Liver (tissue), 9 donors: ENCODE measurements around the gene DOK1. TPM values are rescaled to one million over a fixed set of nuclear protein-coding genes. Genes with fewer than 3 reads are reported as not detected.

ENCODE experiments used
- DNase-seq: peaks from one replicate; pipeline ENCODE4 v3.0.0-alpha.2; 2017; ENCODE audit warnings: low spot score
- H3K27ac ChIP-seq, 2 donors: one replicate each; pipeline ENCODE4 v1.7.0; 2013; ENCODE audit warnings: inconsistent platforms in 2 of 2, low read length in 2 of 2, control low read depth in 1 of 2, low read depth in 1 of 2, mild to moderate bottlenecking in 1 of 2
- H3K27me3 ChIP-seq, 4 donors: one replicate each; pipeline versions ENCODE4 v1.6.1 to v1.7.0; 2013; ENCODE audit warnings: low read length in 3 of 4, inconsistent platforms in 1 of 4, mild to moderate bottlenecking in 1 of 4, moderate library complexity in 1 of 4; ENCODE audit not compliant: control insufficient read depth in 4 of 4, insufficient read depth in 4 of 4
- H3K36me3 ChIP-seq, 4 donors: one replicate each; pipeline versions ENCODE4 v1.6.1 to v1.7.0; 2013; ENCODE audit warnings: low read length in 3 of 4, mild to moderate bottlenecking in 3 of 4, low read depth in 1 of 4, moderate library complexity in 1 of 4; ENCODE audit not compliant: control insufficient read depth in 4 of 4, insufficient read depth in 3 of 4
- H3K4me1 ChIP-seq, 4 donors: one replicate each; pipeline versions ENCODE4 v1.6.1 to v1.7.0; 2013; ENCODE audit warnings: low read length in 3 of 4, mild to moderate bottlenecking in 3 of 4, moderate library complexity in 1 of 4; ENCODE audit not compliant: control insufficient read depth in 4 of 4, insufficient read depth in 4 of 4
- H3K4me3 ChIP-seq, 3 donors: one replicate each; pipeline versions ENCODE4 v1.6.1 to v1.7.0; 2013; ENCODE audit warnings: low read length in 3 of 3, control low read depth in 1 of 3, low read depth in 1 of 3, mild to moderate bottlenecking in 1 of 3
- H3K9ac ChIP-seq, 2 donors: one replicate each; pipeline ENCODE4 v1.7.0; 2013; ENCODE audit warnings: low read length in 2 of 2, mild to moderate bottlenecking in 2 of 2, moderate library complexity in 2 of 2, control low read depth in 1 of 2, low read depth in 1 of 2
- H3K9me3 ChIP-seq, 4 donors: one replicate each; pipeline versions ENCODE4 v1.6.1 to v1.7.0; 2013; ENCODE audit warnings: low read length in 3 of 4; ENCODE audit not compliant: control insufficient read depth in 4 of 4
- ATF3 ChIP-seq: IDR thresholded peaks from 2 replicates; pipeline ENCODE4 v1.6.1; 2016; ENCODE audit warnings: antibody characterized with exemption
- CTCF ChIP-seq: fragments of 150-350 bp; IDR thresholded peaks from 2 replicates; pipeline ENCODE4 v1.5.1; 2017; ENCODE audit warnings: improper control_type of control experiment, low read depth, low read length; ENCODE audit not compliant: missing input control
- EGR1 ChIP-seq, 2 donors: IDR thresholded peaks; 2 replicates each; pipeline ENCODE4 v1.6.1; 2016 to 2018; ENCODE audit warnings: antibody characterized with exemption in 2 of 2, low read depth in 2 of 2
- FOXA1 ChIP-seq: IDR thresholded peaks from 2 replicates; pipeline ENCODE4 v1.6.1; 2016; ENCODE audit warnings: antibody characterized with exemption
- FOXA2 ChIP-seq: IDR thresholded peaks from 2 replicates; pipeline ENCODE4 v1.6.1; 2016; ENCODE audit warnings: antibody characterized with exemption
- HNF4A ChIP-seq, 2 donors: conservative IDR thresholded peaks; 2 replicates each; pipeline ENCODE4 v1.6.1; 2016; ENCODE audit warnings: antibody characterized with exemption in 2 of 2, mild to moderate bottlenecking in 2 of 2
- HNF4G ChIP-seq: IDR thresholded peaks from 2 replicates; pipeline ENCODE4 v1.6.1; 2016; ENCODE audit warnings: antibody characterized with exemption
- JUND ChIP-seq, 2 donors: IDR thresholded peaks; 2 replicates each; pipeline ENCODE4 v1.6.1; 2016; ENCODE audit warnings: antibody characterized with exemption in 2 of 2
- MAX ChIP-seq: IDR thresholded peaks from 2 replicates; pipeline ENCODE4 v1.6.1; 2016; ENCODE audit warnings: antibody characterized with exemption
- RAD21 ChIP-seq, 2 donors: IDR thresholded peaks; 2 replicates each; pipeline ENCODE4 v1.6.1; 2016; ENCODE audit warnings: antibody characterized with exemption in 2 of 2, mild to moderate bottlenecking in 2 of 2
- RXRA ChIP-seq, 2 donors: IDR thresholded peaks; 2 replicates each; pipeline ENCODE4 v1.6.1; 2017 to 2018; ENCODE audit warnings: antibody characterized with exemption in 2 of 2, mild to moderate bottlenecking in 1 of 2
- TAF1 ChIP-seq: conservative IDR thresholded peaks from 2 replicates; pipeline ENCODE4 v1.6.1; 2016; ENCODE audit warnings: antibody characterized with exemption, mild to moderate bottlenecking
- YY1 ChIP-seq: IDR thresholded peaks from 2 replicates; pipeline ENCODE4 v1.6.1; 2016; ENCODE audit warnings: antibody characterized with exemption, mild to moderate bottlenecking
- ZBTB33 ChIP-seq: IDR thresholded peaks from 2 replicates; pipeline ENCODE4 v1.6.1; 2016; ENCODE audit warnings: antibody characterized with exemption
- WGBS: extraction: QIAGEN DNeasy Blood & Tissue Kit; methylation state at CpG from one replicate; pipeline ENCODE4 v1.1.7; 2013; 5-methylcytosine and 5-hydroxymethylcytosine counted together
- polyA plus RNA-seq, 2 donors: library from polyadenylated mRNA; stranded (reverse) in 1 of 2; unstranded in 1 of 2; fragments of 200-250 nt in 1 of 2; fragments of >200 nt in 1 of 2; fragmentation: Nextera tagmentation in 1 of 2; extraction: Ambion mirVana in 1 of 2; gene quantifications; one replicate each; pipeline versions ENCODE4 v1.2.1 to v1.2.3, GENCODE V29; 2013 to 2015
- total RNA-seq, 2 donors: library from RNA; depleted of rRNA; stranded (reverse); fragments of >200 nt; gene quantifications; one replicate each; pipeline ENCODE4 v1.2.3, GENCODE V29; 2014
- donor health status: healthy.
- donor health status: healthy.
- donor health status: healthy.
- donor health status: healthy.
- donor health status: healthy.

Gene DOK1
- total and polyA plus RNA-seq, 4 donors = 2.0 to 8.6 (median 4.1) TPM

- TF ChIP-seq CTCF = no peak
- no peak for TF ChIP-seq EGR1 (IDR thresholded peaks at IDR 0.05; ENCODE audit: low read depth in 2 of 2)
- no peak for TF ChIP-seq FOXA1
- TF ChIP-seq RXRA (IDR thresholded peaks at IDR 0.05) = no peak
- no peak for TF ChIP-seq FOXA2
- TF ChIP-seq HNF4G = no peak
- TF ChIP-seq MAX = no peak
- WGBS = 83% methylated on average over 23 of the region's 23 CpGs
- DNase-seq = no peak
- Histone ChIP-seq H3K9ac (no peak overlapping the region), H3K9me3 (no peaks in the 10 kb centered on the region), H3K4me3 (no peak overlapping the region), H3K27ac (no peak overlapping the region), H3K36me3 (peaks cover 0 to 6% (median 0%) of the 10 kb centered on the region in 4 donors), H3K4me1 (no peaks in the 10 kb centered on the region), H3K27me3 (no peaks in the 10 kb centered on the region)
These were observed 18.2 kb upstream of the DOK1 start for GRCh38 chr2:74536166-74536950.

- 72% methylated on average over 4 of the region's 4 CpGs for WGBS
- Histone ChIP-seq H3K9me3 (no peaks in the 10 kb centered on the region), H3K27me3 (no peaks in the 10 kb centered on the region), H3K36me3 (peaks cover 0 to 6% (median 0%) of the 10 kb centered on the region in 4 donors), H3K4me3 (no peak overlapping the region), H3K4me1 (no peaks in the 10 kb centered on the region), H3K27ac (no peak overlapping the region), H3K9ac (no peak overlapping the region)
- TF ChIP-seq TAF1 = no peak
- TF ChIP-seq RAD21 (IDR thresholded peaks at IDR 0.05) = no peak
- no peak for TF ChIP-seq YY1
- no peak for TF ChIP-seq CTCF
- DNase-seq = no peak
These were observed 17.4 kb upstream of the DOK1 start for GRCh38 chr2:74537140-74537539.

- WGBS = 64% methylated on average over 7 of the region's 7 CpGs
- DNase-seq = no peak
- TF ChIP-seq FOXA2 = no peak
- no peak for TF ChIP-seq HNF4A (conservative IDR thresholded peaks at IDR 0.05)
- no peak for TF ChIP-seq TAF1
- TF ChIP-seq MAX = no peak
- no peak for TF ChIP-seq HNF4G
- no peak for TF ChIP-seq EGR1 (IDR thresholded peaks at IDR 0.05; ENCODE audit: low read depth in 2 of 2)
- no peak for TF ChIP-seq JUND (IDR thresholded peaks at IDR 0.05)
- no peak for TF ChIP-seq ATF3
- no peak for TF ChIP-seq RAD21 (IDR thresholded peaks at IDR 0.05)
- TF ChIP-seq YY1 = no peak
- no peak for TF ChIP-seq ZBTB33
- TF ChIP-seq FOXA1 = no peak
- TF ChIP-seq CTCF = no peak
These were observed 15.6 kb upstream of the DOK1 start for GRCh38 chr2:74538881-74539339.

More at GRCh38 chr2:74538881-74539339, 15.6 kb upstream of the DOK1 start:
- Histone ChIP-seq H3K4me3 (no peak overlapping the region), H3K27ac (no peak overlapping the region), H3K27me3 (no peaks in the 10 kb centered on the region), H3K9ac (no peak overlapping the region), H3K9me3 (no peaks in the 10 kb centered on the region), H3K36me3 (no peaks in the 10 kb centered on the region), H3K4me1 (no peaks in the 10 kb centered on the region)
